Measurements from ENCODE around the gene SLC50A1.

GRCh38 chr1:155178441-155179111 is 42.9 kb downstream of the SLC50A1 start:
- no peak for TF ChIP-seq CTCF (IDR thresholded peaks at IDR 0.05)
- TF ChIP-seq POLR2AphosphoS5 (IDR thresholded peaks at IDR 0.05): peak in 2 of 3 donors; percentile 17 to 38
- TF ChIP-seq POLR2A (IDR thresholded peaks at IDR 0.05): no peak
